Glutamatergic neuron (in vitro differentiated cells): Measurements from ENCODE around the gene ALCAM. TPM values are rescaled to one million over a fixed set of nuclear protein-coding genes. Genes with fewer than 3 reads are reported as not detected.

Source experiments
- DNase-seq: peaks from one replicate; pipeline ENCODE4 v3.0.0; 2022
- H3K27ac Mint-ChIP-seq: one replicate; pipeline ENCODE4 v1.8.0; 2020; ENCODE audit warnings: mild to moderate bottlenecking, mixed read lengths, inconsistent platforms; ENCODE audit not compliant: unreplicated experiment
- H3K27me3 Mint-ChIP-seq: one replicate; pipeline ENCODE4 v1.8.0; 2020; ENCODE audit warnings: mild to moderate bottlenecking, moderate library complexity, mixed read lengths, inconsistent platforms; ENCODE audit not compliant: unreplicated experiment
- H3K36me3 Mint-ChIP-seq: one replicate; pipeline ENCODE4 v1.8.0; 2020; ENCODE audit warnings: mild to moderate bottlenecking, mixed read lengths, inconsistent platforms; ENCODE audit not compliant: unreplicated experiment
- H3K4me1 Mint-ChIP-seq: one replicate; pipeline ENCODE4 v1.8.0; 2020; ENCODE audit warnings: mild to moderate bottlenecking, low read depth, mixed read lengths, inconsistent platforms; ENCODE audit not compliant: unreplicated experiment
- H3K4me3 Mint-ChIP-seq: one replicate; pipeline ENCODE4 v1.8.0; 2020; ENCODE audit warnings: mild to moderate bottlenecking, mixed read lengths, inconsistent platforms; ENCODE audit not compliant: unreplicated experiment
- H3K9me3 Mint-ChIP-seq: one replicate; pipeline ENCODE4 v1.8.0; 2020; ENCODE audit warnings: mild to moderate bottlenecking, moderate library complexity, mixed read lengths, inconsistent platforms; ENCODE audit not compliant: unreplicated experiment
- total RNA-seq: library from RNA; stranded (reverse); fragmentation: NEBNext Ultra II Directional; extraction: Animal tissue kit (Norgen Biotek cat#: 25700); gene quantifications from one replicate; pipeline ENCODE4 v1.2.1, GENCODE V29; 2021; ENCODE audit not compliant: unreplicated experiment
- TF ChIP-seq, protein P1 (sequence below): fragments of 200-600 bp; sonication (generic); IDR thresholded peaks from one replicate; pipeline ENCODE4 v1.5.0; 2021; ENCODE audit not compliant: partially characterized antibody, unreplicated experiment

ALCAM gene
- total RNA-seq, 1 donor from 2014 or later: 115 TPM

DNA sequence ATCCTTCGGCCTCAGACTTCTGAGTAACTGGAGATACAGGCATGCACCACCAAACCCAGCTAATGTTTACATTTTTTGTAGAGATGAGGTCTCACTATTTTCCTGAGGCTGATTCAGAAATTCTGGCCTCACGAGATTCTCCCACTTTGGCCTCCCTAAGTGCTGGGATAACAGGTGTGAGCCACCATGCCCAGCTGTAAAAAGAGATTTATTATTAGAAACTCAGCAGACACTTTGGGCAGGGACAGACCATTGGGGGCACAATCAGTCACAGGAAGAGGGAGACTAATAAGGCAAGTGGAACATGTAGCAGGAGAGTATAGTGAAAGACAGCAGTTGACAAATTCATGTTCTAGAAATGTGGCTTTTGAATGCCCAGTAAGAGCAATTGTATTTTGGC is 252.9 kb downstream of the ALCAM start:
- H3K27ac Mint-ChIP-seq: no peak overlapping the region
- DNase-seq: no peak
- TF ChIP-seq, protein P1, sequence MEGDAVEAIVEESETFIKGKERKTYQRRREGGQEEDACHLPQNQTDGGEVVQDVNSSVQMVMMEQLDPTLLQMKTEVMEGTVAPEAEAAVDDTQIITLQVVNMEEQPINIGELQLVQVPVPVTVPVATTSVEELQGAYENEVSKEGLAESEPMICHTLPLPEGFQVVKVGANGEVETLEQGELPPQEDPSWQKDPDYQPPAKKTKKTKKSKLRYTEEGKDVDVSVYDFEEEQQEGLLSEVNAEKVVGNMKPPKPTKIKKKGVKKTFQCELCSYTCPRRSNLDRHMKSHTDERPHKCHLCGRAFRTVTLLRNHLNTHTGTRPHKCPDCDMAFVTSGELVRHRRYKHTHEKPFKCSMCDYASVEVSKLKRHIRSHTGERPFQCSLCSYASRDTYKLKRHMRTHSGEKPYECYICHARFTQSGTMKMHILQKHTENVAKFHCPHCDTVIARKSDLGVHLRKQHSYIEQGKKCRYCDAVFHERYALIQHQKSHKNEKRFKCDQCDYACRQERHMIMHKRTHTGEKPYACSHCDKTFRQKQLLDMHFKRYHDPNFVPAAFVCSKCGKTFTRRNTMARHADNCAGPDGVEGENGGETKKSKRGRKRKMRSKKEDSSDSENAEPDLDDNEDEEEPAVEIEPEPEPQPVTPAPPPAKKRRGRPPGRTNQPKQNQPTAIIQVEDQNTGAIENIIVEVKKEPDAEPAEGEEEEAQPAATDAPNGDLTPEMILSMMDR: no peak
- H3K27me3 Mint-ChIP-seq: no peaks in the 10 kb centered on the region
- H3K4me1 Mint-ChIP-seq: peaks cover 8% of the 10 kb centered on the region
- no peak overlapping the region for H3K4me3 Mint-ChIP-seq
- H3K36me3 Mint-ChIP-seq: no peaks in the 10 kb centered on the region
- H3K9me3 Mint-ChIP-seq: no peaks in the 10 kb centered on the region

DNA sequence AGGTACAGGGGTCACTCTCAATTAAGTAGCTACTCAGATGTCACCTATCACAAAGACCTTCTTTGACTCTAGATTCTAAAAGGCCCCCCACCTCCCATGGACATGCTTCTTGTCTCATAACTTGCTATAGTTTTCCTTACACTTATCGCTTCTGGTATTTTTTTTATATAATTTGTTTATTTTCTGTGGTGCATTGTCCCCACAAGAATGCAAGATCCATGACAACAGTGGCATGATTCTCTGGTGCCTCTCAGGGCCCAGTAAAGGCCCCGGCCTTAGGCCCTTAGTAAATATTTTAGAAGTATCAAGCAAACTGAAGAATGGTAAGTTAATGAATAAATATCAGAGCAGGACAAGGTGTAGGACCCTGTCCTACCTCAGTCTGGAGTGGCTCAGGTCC is 253.5 kb downstream of the ALCAM start:
- Mint-ChIP-seq H3K36me3 (no peaks in the 10 kb centered on the region), H3K27ac (no peak overlapping the region), H3K4me3 (no peak overlapping the region), H3K4me1 (peaks cover 8% of the 10 kb centered on the region), H3K27me3 (no peaks in the 10 kb centered on the region), H3K9me3 (no peaks in the 10 kb centered on the region)
- no peak for DNase-seq
- TF ChIP-seq, protein P1: no peak

DNA sequence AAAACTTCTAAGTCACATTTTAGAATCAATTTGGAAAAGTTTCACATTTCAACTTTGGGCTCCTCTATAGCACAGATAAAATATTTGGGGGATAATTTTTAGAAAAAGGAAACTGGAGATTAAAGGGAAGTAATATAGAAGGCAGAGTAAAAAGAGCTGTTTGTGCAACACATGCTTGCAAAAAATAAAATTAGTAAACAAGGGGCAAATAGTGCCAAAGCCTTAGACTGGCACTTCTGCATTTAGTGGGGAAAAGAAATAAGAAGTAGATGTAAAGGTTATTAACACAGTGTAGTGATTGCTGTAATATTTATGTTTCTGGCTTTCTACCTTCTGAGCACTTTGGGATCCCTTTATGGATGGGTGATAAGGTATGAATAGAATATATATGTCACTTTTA is 255.5 kb downstream of the ALCAM start:
- TF ChIP-seq, protein P1: no peak
- no peaks in the 10 kb centered on the region for H3K9me3 Mint-ChIP-seq
- H3K27me3 Mint-ChIP-seq: no peaks in the 10 kb centered on the region
- no peak overlapping the region for H3K27ac Mint-ChIP-seq
- no peak overlapping the region for H3K4me3 Mint-ChIP-seq
- no peak for DNase-seq
- H3K4me1 Mint-ChIP-seq: no peaks in the 10 kb centered on the region
- no peaks in the 10 kb centered on the region for H3K36me3 Mint-ChIP-seq
